Progenitor cell of endocrine pancreas (in vitro differentiated cells): ENCODE data around the gene NPHP4. TPM values are rescaled to one million over a fixed set of nuclear protein-coding genes. Genes with fewer than 3 reads are reported as not detected.

Experiments used
- DNase-seq: peaks from one replicate; pipeline ENCODE4 v3.0.0; 2021; ENCODE audit warnings: low spot score; ENCODE audit not compliant: unreplicated experiment
- H3K27ac Mint-ChIP-seq: 2 replicates; pipeline ENCODE4 v1.8.0; 2021; ENCODE audit warnings: mild to moderate bottlenecking, moderate library complexity, mixed read lengths
- H3K27me3 Mint-ChIP-seq: 2 replicates; pipeline ENCODE4 v1.8.0; 2021; ENCODE audit warnings: mixed read lengths
- H3K36me3 Mint-ChIP-seq: 2 replicates; pipeline ENCODE4 v1.8.0; 2022; ENCODE audit warnings: mixed read lengths; ENCODE audit not compliant: insufficient read depth
- H3K4me1 Mint-ChIP-seq: 2 replicates; pipeline ENCODE4 v1.8.0; 2021; ENCODE audit warnings: low read depth, mixed read lengths
- H3K4me3 Mint-ChIP-seq: 2 replicates; pipeline ENCODE4 v1.8.0; 2021; ENCODE audit warnings: low read depth, mild to moderate bottlenecking, moderate library complexity, mixed read lengths
- H3K9me3 Mint-ChIP-seq: 2 replicates; pipeline ENCODE4 v1.8.0; 2021; ENCODE audit warnings: low read depth, mixed read lengths
- CTCF ChIP-seq: fragments of 200-600 bp; sonication (generic); IDR thresholded peaks from one replicate; pipeline ENCODE4 v1.5.0; 2021; ENCODE audit warnings: antibody characterized with exemption, mild to moderate bottlenecking; ENCODE audit not compliant: unreplicated experiment
- total RNA-seq: library from RNA; stranded (reverse); gene quantifications from 2 replicates; pipeline ENCODE4 v1.2.1, GENCODE V29; 2021

Gene NPHP4
- total RNA-seq, 1 donor from 2014 or later: 29.9 TPM

- H3K27ac Mint-ChIP-seq: no peak overlapping the region
- H3K9me3 Mint-ChIP-seq: no peaks in the 10 kb centered on the region
- H3K27me3 Mint-ChIP-seq: peaks cover 19% of the 10 kb centered on the region
- H3K4me3 Mint-ChIP-seq: no peak overlapping the region
- H3K36me3 Mint-ChIP-seq: peaks cover 19% of the 10 kb centered on the region
- DNase-seq: no peak
- no peak for TF ChIP-seq CTCF
- H3K4me1 Mint-ChIP-seq: peaks cover 22% of the 10 kb centered on the region
Observed at GRCh38 chr1:5973771-5974170, 18.5 kb downstream of the NPHP4 start.

DNA sequence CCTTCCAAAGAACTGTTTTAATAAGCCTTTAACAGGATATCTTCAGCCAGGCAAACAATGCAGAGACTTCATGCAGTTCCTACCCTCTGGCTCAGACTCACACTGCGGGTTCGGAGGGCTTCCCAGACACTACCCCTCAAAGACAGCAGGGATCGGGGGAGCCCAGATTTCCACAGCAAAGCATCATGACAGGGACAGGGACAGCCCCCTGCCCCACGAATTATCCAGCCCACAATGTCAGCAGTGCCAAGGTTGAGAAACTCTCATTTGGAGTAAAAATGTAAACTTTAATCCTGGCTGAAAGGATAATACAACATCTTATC is 20.1 kb downstream of the NPHP4 start:
- no peak for DNase-seq
- H3K36me3 Mint-ChIP-seq: peaks cover 19% of the 10 kb centered on the region
- peaks cover 22% of the 10 kb centered on the region for H3K4me1 Mint-ChIP-seq
- TF ChIP-seq CTCF: no peak
- H3K27ac Mint-ChIP-seq: no peak overlapping the region
- H3K27me3 Mint-ChIP-seq: peaks cover 19% of the 10 kb centered on the region
- no peak overlapping the region for H3K4me3 Mint-ChIP-seq
- H3K9me3 Mint-ChIP-seq: no peaks in the 10 kb centered on the region

DNA sequence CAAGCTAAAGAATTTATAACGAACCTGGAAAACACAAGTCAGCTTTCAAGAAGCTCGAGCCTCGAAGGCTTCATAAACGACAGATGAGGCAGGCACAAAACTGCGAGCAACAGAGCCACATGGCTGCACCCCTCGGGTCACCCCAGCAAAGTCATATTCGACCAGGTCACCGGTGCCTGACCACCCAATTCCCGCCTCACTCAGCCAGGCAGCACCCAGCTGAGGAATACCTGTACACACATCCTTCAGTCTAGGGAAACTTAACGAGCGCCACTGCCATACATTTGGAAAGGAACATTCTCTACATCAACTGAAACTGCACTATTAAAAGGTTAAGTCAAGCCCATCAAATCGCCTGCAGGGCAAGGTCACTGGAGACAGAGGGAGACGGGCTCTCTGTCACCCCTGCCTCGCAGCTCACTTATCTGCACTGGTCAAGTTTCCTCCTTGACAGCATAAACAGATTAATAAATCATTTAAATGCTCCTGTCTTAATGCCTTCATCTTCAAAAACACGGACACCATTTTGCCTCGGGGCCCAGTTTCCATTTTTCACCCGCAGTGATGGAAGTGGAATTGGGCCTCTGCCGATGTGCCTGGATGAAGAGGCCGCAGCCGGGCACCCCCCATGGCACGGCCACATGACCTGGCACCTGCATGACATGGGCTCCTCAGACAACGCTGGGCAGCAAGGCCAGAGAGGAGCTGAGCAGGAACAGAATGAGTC is 20.6 kb downstream of the NPHP4 start:
- Mint-ChIP-seq H3K27me3 (peaks cover 19% of the 10 kb centered on the region), H3K4me1 (peaks cover 22% of the 10 kb centered on the region), H3K36me3 (peaks cover 16% of the 10 kb centered on the region), H3K9me3 (no peaks in the 10 kb centered on the region), H3K27ac (no peak overlapping the region), H3K4me3 (no peak overlapping the region)
- DNase-seq: no peak
- no peak for TF ChIP-seq CTCF

DNA sequence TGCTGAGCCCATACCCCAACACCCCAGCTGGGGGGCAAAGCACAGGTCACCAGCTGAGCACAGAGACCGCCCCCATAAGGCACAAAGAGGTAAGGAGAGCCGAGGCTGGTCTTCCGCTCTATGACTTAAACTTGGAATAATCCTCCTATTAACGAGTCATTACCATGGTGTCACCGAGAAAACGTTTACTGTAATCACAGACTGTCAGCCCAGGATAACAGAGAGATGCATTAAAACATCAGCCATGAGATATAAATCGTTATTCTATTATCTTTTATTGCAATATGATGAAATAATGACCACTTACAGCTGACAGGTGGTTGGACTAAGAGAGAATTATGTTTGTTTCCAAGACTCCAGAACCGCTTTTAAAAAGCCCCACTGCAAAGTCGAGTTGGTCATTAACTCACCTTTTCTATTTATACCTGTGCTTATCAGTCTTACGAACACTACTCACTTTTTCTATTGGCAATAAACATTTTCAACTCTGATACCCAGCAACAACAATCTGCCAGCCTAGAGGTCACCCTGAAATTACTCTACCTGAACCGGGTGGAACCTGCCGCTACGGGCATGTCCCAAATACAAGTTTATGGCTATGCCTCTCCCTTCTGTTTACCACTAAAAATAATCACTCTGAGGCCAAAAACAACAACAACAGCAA is 21.5 kb downstream of the NPHP4 start:
- DNase-seq: no peak
- peak overlapping the region; percentile 57 for H3K27ac Mint-ChIP-seq
- TF ChIP-seq CTCF: no peak
- H3K4me1 Mint-ChIP-seq: peaks cover 22% of the 10 kb centered on the region
- H3K27me3 Mint-ChIP-seq: peaks cover 19% of the 10 kb centered on the region
- no peak overlapping the region for H3K4me3 Mint-ChIP-seq
- peaks cover 18% of the 10 kb centered on the region for H3K36me3 Mint-ChIP-seq
- no peaks in the 10 kb centered on the region for H3K9me3 Mint-ChIP-seq

DNA sequence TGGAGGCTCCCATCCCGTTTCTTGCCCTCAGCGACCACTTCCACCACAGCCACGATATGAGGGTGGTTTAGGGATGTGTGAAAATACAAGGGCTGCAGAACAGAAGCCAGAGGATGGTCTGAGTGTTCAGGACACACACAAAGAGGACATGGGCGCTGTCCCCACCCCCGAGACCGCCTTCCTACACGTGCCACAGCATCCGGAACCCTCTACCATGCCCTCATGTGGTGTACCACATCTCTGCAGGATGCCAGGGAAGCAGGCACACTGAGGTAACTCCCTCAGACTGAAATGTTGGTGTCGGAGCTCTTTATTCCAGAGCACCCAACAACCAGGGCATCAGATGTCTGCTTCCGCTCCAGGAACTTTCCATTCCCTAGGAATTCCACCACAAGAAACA is 23.1 kb downstream of the NPHP4 start:
- TF ChIP-seq CTCF: no peak
- H3K9me3 Mint-ChIP-seq: no peaks in the 10 kb centered on the region
- H3K27me3 Mint-ChIP-seq: peaks cover 15% of the 10 kb centered on the region
- peaks cover 18% of the 10 kb centered on the region for H3K36me3 Mint-ChIP-seq
- no peak overlapping the region for H3K4me3 Mint-ChIP-seq
- peaks cover 22% of the 10 kb centered on the region for H3K4me1 Mint-ChIP-seq
- no peak for DNase-seq
- no peak overlapping the region for H3K27ac Mint-ChIP-seq
